Cardiac muscle cell (in vitro differentiated cells and primary cell): ENCODE measurements around the gene TMEM190. TPM values are rescaled to one million over a fixed set of nuclear protein-coding genes. Genes with fewer than 3 reads are reported as not detected.
"Not testable (repeated sequence)": the region's sequence is repeated elsewhere in the genome, so short reads cannot be mapped to it uniquely, and the experiment has no call there.

Experiments used
- DNase-seq, 2 donors: peaks; one replicate each; pipeline versions ENCODE4 v3.0.0 to v3.0.0-alpha.2; 2010 to 2017; ENCODE audit warnings: low read depth in 1 of 2, low spot score in 1 of 2
- H3K27ac ChIP-seq: fragments of 200-600 bp; sonication (generic); 2 replicates; pipeline ENCODE4 v1.5.1; 2016
- H3K27me3 ChIP-seq: fragments of 200-600 bp; sonication (generic); 2 replicates; pipeline ENCODE4 v1.6.0; 2016; ENCODE audit warnings: control low read depth
- H3K36me3 ChIP-seq: fragments of 200-600 bp; sonication (generic); 2 replicates; pipeline ENCODE4 v1.5.1; 2016; ENCODE audit warnings: control low read depth
- H3K4me1 ChIP-seq: fragments of 200-600 bp; sonication (generic); 2 replicates; pipeline ENCODE4 v1.8.1; 2017; ENCODE audit warnings: low read depth, mild to moderate bottlenecking, mixed run types
- H3K4me3 ChIP-seq: fragments of 200-600 bp; sonication (generic); 2 replicates; pipeline ENCODE4 v1.5.1; 2016; ENCODE audit warnings: mild to moderate bottlenecking
- H3K9me3 ChIP-seq: fragments of 200-600 bp; sonication (generic); 2 replicates; pipeline ENCODE4 v1.5.1; 2017; ENCODE audit warnings: low read depth, mild to moderate bottlenecking, control low read depth
- polyA plus RNA-seq: library from polyadenylated mRNA; unstranded; fragments of >200 nt; fragmentation: Nextera tagmentation; extraction: Ambion mirVana; gene quantifications from 2 replicates; pipeline ENCODE4 v1.2.1, GENCODE V29; 2016
- total RNA-seq: library from RNA; depleted of rRNA; stranded (reverse); fragments of >200 nt; gene quantifications from 2 replicates; pipeline ENCODE4 v1.2.3, GENCODE V29; 2016
- TF ChIP-seq, protein P1 (sequence below): IDR thresholded peaks from 2 replicates; pipeline ENCODE4 v1.5.1; 2012; ENCODE audit warnings: low read depth, mild to moderate bottlenecking, low read length

The TMEM190 gene
- not detected in 2 replicates for total RNA-seq
- 0.85 and 1.3 TPM in 2 replicates for polyA plus RNA-seq

DNA sequence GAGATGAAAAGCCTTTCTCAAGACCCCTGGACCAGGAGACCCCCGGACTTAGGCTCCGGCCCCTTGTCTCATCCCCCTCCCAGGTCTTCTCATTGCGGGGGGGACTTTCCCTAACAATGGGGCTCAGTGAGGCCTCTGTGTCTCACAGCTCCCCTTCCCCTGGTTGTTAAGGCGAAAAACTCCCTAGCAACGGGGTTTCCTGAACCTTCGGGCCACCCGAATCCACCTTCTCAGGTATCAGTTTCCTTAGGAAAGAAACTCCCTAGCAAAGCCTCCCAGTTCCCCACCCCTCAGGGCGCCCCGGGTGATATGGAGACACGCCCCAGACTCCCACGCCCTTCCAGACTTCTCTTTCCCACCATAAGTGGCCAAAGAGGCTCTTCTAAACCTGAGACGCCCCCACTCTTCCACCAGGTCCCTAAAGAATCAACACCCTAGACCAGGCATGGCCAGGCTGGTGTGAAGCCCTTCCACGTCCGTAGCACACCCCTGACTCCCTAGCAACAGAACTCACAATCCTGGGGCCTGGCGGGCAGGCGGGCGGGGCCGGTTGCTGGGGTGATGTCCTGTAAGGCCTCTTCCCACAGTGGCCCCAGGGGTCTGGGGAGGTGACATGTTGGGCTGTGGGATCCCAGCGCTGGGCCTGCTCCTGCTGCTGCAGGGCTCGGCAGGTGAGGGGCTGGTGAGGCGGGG is at the start of gene TMEM190:
Gene TMEM190, plus strand, starts transcription at position 586 of the 693 bp plus-strand sequence. Its CDS starts 28 bp downstream, at position 614.
- Histone ChIP-seq H3K4me3 (no peak within 1 kb of the TSS), H3K27ac (no peak within 1 kb of the TSS), H3K4me1 (no peaks in the 10 kb centered on the region), H3K36me3 (no peaks in the 10 kb centered on the region), H3K27me3 (peaks cover 35% of the 10 kb centered on the region), H3K9me3 (no peaks in the 10 kb centered on the region)
- TF ChIP-seq, protein P1, sequence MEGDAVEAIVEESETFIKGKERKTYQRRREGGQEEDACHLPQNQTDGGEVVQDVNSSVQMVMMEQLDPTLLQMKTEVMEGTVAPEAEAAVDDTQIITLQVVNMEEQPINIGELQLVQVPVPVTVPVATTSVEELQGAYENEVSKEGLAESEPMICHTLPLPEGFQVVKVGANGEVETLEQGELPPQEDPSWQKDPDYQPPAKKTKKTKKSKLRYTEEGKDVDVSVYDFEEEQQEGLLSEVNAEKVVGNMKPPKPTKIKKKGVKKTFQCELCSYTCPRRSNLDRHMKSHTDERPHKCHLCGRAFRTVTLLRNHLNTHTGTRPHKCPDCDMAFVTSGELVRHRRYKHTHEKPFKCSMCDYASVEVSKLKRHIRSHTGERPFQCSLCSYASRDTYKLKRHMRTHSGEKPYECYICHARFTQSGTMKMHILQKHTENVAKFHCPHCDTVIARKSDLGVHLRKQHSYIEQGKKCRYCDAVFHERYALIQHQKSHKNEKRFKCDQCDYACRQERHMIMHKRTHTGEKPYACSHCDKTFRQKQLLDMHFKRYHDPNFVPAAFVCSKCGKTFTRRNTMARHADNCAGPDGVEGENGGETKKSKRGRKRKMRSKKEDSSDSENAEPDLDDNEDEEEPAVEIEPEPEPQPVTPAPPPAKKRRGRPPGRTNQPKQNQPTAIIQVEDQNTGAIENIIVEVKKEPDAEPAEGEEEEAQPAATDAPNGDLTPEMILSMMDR: no peak
- no peak for DNase-seq

- DNase-seq, H3K4me1 ChIP-seq, H3K36me3 ChIP-seq, H3K4me3 ChIP-seq, H3K9me3 ChIP-seq, H3K27ac ChIP-seq, H3K27me3 ChIP-seq: not testable (repeated sequence)
These were observed 47.8 kb upstream of the TMEM190 start for GRCh38 chr19:55328774-55329318.

- H3K27ac ChIP-seq, H3K4me3 ChIP-seq, H3K27me3 ChIP-seq, H3K4me1 ChIP-seq, H3K9me3 ChIP-seq, H3K36me3 ChIP-seq: not testable (repeated sequence)
- DNase-seq: peak in 1 of 2 donors; percentile 33
These were observed 46.8 kb upstream of the TMEM190 start for GRCh38 chr19:55329791-55330190.

DNA sequence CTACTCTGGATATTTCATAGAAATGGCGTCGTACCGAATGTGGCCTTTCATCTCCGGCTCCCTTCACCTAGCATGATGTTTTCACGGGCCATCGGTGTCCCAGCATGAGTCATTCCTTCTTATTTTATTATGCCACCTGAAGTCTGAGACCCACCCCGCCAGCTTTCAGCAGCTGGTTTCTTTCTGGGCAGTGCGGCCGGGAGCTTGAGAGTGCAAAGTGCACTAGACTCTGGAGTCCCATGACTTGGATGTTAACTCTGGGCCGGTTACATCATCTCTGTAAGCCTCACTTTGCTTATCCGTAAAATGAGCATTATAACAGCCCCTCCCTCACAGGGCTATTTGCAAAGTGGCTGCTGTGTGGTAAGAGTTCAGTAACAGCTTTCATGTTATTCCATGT is 42.8 kb upstream of the TMEM190 start:
- no peaks in the 10 kb centered on the region for H3K4me1 ChIP-seq
- no peak overlapping the region for H3K4me3 ChIP-seq
- no peaks in the 10 kb centered on the region for H3K9me3 ChIP-seq
- no peak for DNase-seq
- no peaks in the 10 kb centered on the region for H3K27me3 ChIP-seq
- H3K27ac ChIP-seq: no peak overlapping the region
- no peaks in the 10 kb centered on the region for H3K36me3 ChIP-seq
- TF ChIP-seq, protein P1: no peak

GRCh38 chr19:55336101-55336500 is 40.5 kb upstream of the TMEM190 start:
- TF ChIP-seq, protein P1: no peak
- Histone ChIP-seq H3K4me3 (no peak overlapping the region), H3K4me1 (no peaks in the 10 kb centered on the region), H3K27ac (no peak overlapping the region), H3K27me3 (no peaks in the 10 kb centered on the region), H3K36me3 (no peaks in the 10 kb centered on the region), H3K9me3 (no peaks in the 10 kb centered on the region)
- DNase-seq: no peak

DNA sequence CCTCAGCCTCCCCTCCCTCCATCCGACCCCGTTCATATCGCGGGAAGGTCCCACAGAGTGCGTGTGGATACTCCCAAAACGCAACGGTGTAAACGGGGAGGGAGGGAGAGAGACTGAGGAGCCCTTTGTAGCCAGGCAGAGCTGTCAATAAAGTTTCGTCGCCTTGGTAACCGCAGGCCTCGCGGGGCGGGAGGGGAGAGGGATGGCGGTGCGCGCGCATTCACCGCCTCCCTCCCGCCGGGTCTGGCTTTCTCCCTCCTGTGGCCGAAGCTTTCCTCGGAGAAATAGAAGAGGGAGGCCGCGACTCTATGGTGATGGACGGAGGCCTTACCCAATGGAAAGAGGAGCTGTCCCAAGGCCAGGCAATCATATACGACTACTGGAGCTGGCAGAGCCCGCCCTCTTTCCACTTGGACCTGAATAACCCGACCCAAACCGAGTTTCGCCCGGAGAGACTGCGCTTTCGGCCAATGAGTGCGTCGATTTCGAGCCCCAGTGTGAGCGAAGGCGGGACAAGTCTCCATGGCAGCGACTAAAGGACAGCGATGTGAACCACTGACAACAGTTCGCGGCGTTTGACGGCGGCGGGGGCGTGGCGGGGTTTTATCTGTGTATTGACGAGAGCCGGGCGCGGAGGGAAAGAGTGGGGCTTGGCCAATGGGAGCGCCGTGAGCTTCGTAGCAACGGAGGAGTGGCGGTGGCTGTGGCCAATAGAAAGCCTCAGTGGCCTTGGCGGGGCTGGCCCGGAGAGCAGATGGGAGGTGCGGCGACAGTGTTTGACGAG is 37.3 kb upstream of the TMEM190 start, which contains the start of gene KMT5C:
Gene KMT5C, plus strand, starts transcription at position 772 of the 784 bp plus-strand sequence. CDS start 2,061 bp downstream, outside the sequence.
- TF ChIP-seq, protein P1: peak; percentile 39
- Histone ChIP-seq H3K27ac (peak within 1 kb of the TSS; percentile 93), H3K4me3 (peak within 1 kb of the TSS; percentile 89), H3K4me1 (no peaks in the 10 kb centered on the region), H3K9me3 (no peaks in the 10 kb centered on the region), H3K27me3 (no peaks in the 10 kb centered on the region), H3K36me3 (peaks cover 18% of the 10 kb centered on the region)
- DNase-seq: peak; percentile 100
